Measurements from ENCODE around the gene ZNF835.

- TF ChIP-seq YY1 (IDR thresholded peaks at IDR 0.05; ENCODE audit: insufficient read depth, insufficient read length) (no peak), ZNF274 (IDR thresholded peaks at IDR 0.05; ENCODE audit: low read depth, low read length) (no peak), SUZ12 (IDR thresholded peaks at IDR 0.05; ENCODE audit: extremely low read depth, insufficient read depth, insufficient read length) (no peak)
Observed at GRCh38 chr19:56687031-56687430, 15.5 kb upstream of the ZNF835 start.
